Bronchial epithelial cell (primary cell): Measurements from ENCODE around the gene YIPF1. TPM values are rescaled to one million over a fixed set of nuclear protein-coding genes. Genes with fewer than 3 reads are reported as not detected.
A peak's percentile ranks its signal among the peaks of the same experiment; 100 is the strongest.

Experiments used
- DNase-seq: peaks from one replicate; pipeline ENCODE4 v3.0.0-alpha.2; 2010; ENCODE audit warnings: low read depth
- FAIRE-seq: peaks from 2 replicates; lab custom pipeline; 2011; peaks lifted over from hg19 to GRCh38; lab: Jason Lieb, UNC
- H3K27me3 ChIP-seq: 2 replicates; pipeline ENCODE4 v1.5.1; 2011; ENCODE audit warnings: low read length; ENCODE audit not compliant: control insufficient read depth, insufficient read depth
- H3K36me3 ChIP-seq: 2 replicates; pipeline ENCODE4 v1.5.1; 2011; ENCODE audit warnings: low read length; ENCODE audit not compliant: control insufficient read depth, insufficient read depth
- H3K4me3 ChIP-seq: 2 replicates; pipeline ENCODE4 v1.5.1; 2011; ENCODE audit warnings: mild to moderate bottlenecking, low read depth, low read length, control low read depth
- total RNA-seq: library from RNA; depleted of rRNA; stranded (reverse); fragments of >200 nt; gene quantifications from 2 replicates; pipeline ENCODE4 v1.2.1, GENCODE V29; 2014
- TF ChIP-seq, protein P1 (sequence below): IDR thresholded peaks from 2 replicates; pipeline ENCODE4 v1.5.1; 2011; ENCODE audit warnings: mild to moderate bottlenecking, moderate library complexity, low read length, control low read depth, inconsistent platforms; ENCODE audit not compliant: insufficient read depth, severe bottlenecking

Gene YIPF1
- total RNA-seq, 1 donor from 2014 or later = 18.7 TPM

DNA sequence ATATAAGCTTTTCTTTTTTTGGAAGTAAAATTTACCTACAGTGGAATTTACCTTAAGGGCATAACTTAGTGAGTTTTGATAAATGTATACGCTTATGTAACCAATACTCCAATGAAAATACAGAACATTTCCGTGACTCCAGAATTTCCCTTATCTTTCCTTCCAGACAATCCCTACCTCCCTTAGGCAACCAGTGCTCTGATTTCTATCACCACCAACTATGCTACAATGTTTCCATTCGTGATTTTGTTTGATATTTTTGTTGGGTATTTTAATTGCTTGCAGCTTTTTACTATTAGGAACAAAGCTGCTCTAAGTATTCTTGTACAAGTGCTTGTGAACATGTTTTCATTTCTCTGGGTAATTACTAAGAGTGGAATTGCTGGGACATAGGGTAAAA is 41.3 kb upstream of the YIPF1 start:
- no peak for DNase-seq
- TF ChIP-seq, protein P1, sequence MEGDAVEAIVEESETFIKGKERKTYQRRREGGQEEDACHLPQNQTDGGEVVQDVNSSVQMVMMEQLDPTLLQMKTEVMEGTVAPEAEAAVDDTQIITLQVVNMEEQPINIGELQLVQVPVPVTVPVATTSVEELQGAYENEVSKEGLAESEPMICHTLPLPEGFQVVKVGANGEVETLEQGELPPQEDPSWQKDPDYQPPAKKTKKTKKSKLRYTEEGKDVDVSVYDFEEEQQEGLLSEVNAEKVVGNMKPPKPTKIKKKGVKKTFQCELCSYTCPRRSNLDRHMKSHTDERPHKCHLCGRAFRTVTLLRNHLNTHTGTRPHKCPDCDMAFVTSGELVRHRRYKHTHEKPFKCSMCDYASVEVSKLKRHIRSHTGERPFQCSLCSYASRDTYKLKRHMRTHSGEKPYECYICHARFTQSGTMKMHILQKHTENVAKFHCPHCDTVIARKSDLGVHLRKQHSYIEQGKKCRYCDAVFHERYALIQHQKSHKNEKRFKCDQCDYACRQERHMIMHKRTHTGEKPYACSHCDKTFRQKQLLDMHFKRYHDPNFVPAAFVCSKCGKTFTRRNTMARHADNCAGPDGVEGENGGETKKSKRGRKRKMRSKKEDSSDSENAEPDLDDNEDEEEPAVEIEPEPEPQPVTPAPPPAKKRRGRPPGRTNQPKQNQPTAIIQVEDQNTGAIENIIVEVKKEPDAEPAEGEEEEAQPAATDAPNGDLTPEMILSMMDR = no peak
- H3K36me3 ChIP-seq = peaks cover 1% of the 10 kb centered on the region
- FAIRE-seq = no peak
- H3K4me3 ChIP-seq = no peak overlapping the region
- no peaks in the 10 kb centered on the region for H3K27me3 ChIP-seq

DNA sequence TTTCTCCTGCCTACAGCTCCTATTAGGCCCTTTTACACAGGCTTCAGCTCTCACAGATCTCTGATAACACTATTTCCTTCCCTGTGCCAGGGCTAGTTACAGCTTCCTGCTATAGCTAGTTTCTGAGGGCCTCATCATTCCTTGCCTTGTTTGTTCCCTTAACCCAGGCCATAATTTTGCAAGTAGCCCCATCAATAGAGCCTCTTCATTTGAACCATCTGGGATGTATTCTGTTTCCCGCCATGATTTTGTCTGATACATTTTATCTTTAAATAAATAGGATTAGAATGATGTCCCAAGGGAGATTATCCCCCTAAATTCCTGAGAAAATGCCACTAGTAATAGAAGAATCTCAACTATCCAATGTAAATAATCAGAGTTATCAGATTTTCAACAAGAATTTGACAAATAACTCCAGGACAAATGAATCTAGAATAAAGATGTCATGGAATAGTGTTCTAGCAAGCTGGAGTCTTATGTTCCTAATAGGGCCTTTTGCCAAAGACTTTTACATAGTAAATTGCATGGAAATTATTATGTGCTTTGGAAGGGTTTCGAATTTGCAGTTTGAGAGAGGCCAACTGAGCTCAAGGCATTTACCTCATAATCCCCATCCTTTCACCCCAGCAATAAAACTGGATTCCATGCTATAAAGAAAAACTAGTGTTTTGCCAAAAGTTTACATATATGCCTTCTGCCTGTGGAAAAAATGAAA is 39.8 kb upstream of the YIPF1 start:
- Histone ChIP-seq H3K4me3 (no peak overlapping the region), H3K27me3 (no peaks in the 10 kb centered on the region), H3K36me3 (peaks cover 1% of the 10 kb centered on the region)
- TF ChIP-seq, protein P1 = no peak
- FAIRE-seq (no peak), DNase-seq (no peak)

DNA sequence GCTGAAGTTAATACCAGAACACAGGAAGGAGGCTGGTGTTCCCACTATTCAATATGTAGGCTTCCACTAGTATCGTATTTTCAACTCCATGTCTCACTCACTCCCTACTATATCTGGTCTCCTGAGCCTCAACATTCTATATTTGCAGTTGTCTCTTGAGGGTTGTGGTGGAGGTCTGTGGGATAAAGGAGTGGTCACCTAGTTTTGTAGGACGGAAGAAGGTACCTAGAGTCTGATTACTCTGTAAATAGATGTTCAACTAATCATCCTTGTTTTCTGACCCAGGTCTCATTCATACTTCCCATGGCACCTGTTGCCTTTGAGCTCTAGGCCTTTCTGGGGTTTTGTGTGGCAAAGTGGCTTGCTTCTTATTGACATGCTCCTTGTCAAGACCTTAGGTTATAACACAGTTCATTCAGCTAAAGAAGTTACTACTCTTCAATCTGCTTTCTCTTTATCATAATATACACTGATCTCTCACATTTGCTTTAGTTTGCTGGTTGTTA is 37.8 kb upstream of the YIPF1 start:
- H3K27me3 ChIP-seq = no peaks in the 10 kb centered on the region
- FAIRE-seq (peak; percentile 13), DNase-seq (no peak)
- peaks cover 3% of the 10 kb centered on the region for H3K36me3 ChIP-seq
- TF ChIP-seq, protein P1 = no peak
- H3K4me3 ChIP-seq = no peak overlapping the region

DNA sequence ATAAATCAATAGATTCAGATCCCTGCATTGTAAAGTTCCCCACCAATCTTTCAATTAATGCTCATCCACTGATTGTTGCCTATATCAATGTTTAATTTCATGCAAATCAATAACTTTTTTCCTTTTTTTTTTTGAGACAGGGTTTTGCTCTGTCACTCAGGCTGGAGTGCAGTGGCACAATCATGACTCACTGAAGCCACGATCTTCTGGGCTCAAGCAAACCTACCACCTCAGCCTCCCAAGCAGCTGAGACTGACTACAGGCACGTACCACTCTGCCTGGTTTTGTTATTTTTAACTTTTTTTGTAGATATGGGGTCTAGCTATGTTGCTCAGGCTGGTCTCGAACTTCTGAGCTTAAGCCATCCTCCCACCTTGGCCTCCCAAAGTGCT is 30.1 kb upstream of the YIPF1 start:
- DNase-seq (peak; percentile 23), FAIRE-seq (no peak)
- Histone ChIP-seq H3K36me3 (peaks cover 2% of the 10 kb centered on the region), H3K4me3 (no peak overlapping the region), H3K27me3 (no peaks in the 10 kb centered on the region)
- TF ChIP-seq, protein P1 = no peak

DNA sequence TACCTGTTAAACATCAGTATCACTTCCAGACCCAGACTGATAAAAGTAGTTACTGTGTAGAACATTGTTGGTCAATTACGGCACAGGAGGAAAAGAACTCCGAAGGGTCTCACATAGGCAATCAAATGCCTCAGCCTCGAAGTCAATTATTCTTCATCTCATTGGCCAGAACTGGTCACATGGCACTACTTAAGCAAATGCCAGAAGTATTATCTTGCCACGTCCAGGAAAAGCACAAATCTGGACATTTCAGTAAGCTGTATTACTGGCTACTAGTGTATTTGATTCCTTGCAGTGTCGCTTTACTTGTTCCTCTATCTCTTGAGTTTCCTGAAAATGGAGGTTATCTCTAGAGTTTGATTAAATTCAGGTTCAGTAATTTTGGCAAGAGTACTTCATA is 28.7 kb upstream of the YIPF1 start:
- peaks cover 2% of the 10 kb centered on the region for H3K36me3 ChIP-seq
- no peaks in the 10 kb centered on the region for H3K27me3 ChIP-seq
- FAIRE-seq = no peak
- H3K4me3 ChIP-seq = no peak overlapping the region
- no peak for DNase-seq
- TF ChIP-seq, protein P1 = no peak
